ENCODE results near the gene ZNF853. TPM values are rescaled to one million over a fixed set of nuclear protein-coding genes. Genes with fewer than 3 reads are reported as not detected.

The ZNF853 gene
- polyA plus RNA-seq, 3 donors, result 0.15 TPM; not detected in 2

- Histone ChIP-seq H3K4me1 (ENCODE audit: control insufficient read depth in 1 of 2, insufficient read depth in 2 of 2, low read length in 2 of 2) (no peaks in the 10 kb centered on the region), H3K9me3 (replicated peaks in 1 of 2; ENCODE audit: control insufficient read depth in 1 of 2, insufficient read depth in 1 of 2, low read length in 2 of 2) (no peaks in the 10 kb centered on the region), H3K36me3 (replicated peaks in 1 of 2; ENCODE audit: control insufficient read depth in 1 of 2, insufficient read depth in 2 of 2, low read length in 2 of 2) (peaks cover 79 to 87% of the 10 kb centered on the region in 2 donors), H3K27me3 (ENCODE audit: control insufficient read depth in 2 of 2, insufficient read depth in 2 of 2, low read length in 2 of 2) (no peaks in the 10 kb centered on the region), H2AFZ (ENCODE audit: insufficient read depth, low read depth, low read length, poor library complexity, severe bottlenecking) (no peak overlapping the region), H3K4me3 (replicated peaks in 1 of 3; ENCODE audit: low read depth in 2 of 3, low read length in 3 of 3) (no peak overlapping the region), H3K9ac (ENCODE audit: insufficient read depth, low read length, poor library complexity, severe bottlenecking) (no peak overlapping the region), H3K27ac (ENCODE audit: low read depth in 1 of 2, low read length in 2 of 2) (no peak overlapping the region), H3K4me2 (replicated peaks; ENCODE audit: extremely low read depth, low read length, poor library complexity, severe bottlenecking) (no peak overlapping the region), H4K20me1 (ENCODE audit: insufficient read depth, low read length) (peaks cover 13% of the 10 kb centered on the region), H3K79me2 (ENCODE audit: insufficient read depth, low read length) (no peaks in the 10 kb centered on the region)
- 97% methylated on average over 13 of the region's 15 CpGs for WGBS (ENCODE audit: insufficient coverage)
- H3K4me1 Mint-ChIP-seq, result no peaks in the 10 kb centered on the region
- H3K27me3 Mint-ChIP-seq (ENCODE audit: low read depth in 3 of 3), result no peaks in the 10 kb centered on the region
- DNase-seq, result no peak
- peaks cover 0 to 2% (median 0%) of the 10 kb centered on the region in 7 donors for H3K9me3 Mint-ChIP-seq
- intact Hi-C loops (cut with micrococcal nuclease), result no loop called here
- H3K4me3 Mint-ChIP-seq, result no peak overlapping the region
- H3K27ac Mint-ChIP-seq, result no peak overlapping the region
- TF ChIP-seq CTCF (IDR thresholded peaks at IDR 0.05), result no peak
- H3K36me3 Mint-ChIP-seq, result peaks cover 75 to 97% of the 10 kb centered on the region in 2 donors
Measured at GRCh38 chr7:6600093-6600492, 15.3 kb upstream of the ZNF853 start.

- H3K4me3 Mint-ChIP-seq, result no peak overlapping the region
- no peaks in the 10 kb centered on the region for H3K4me1 ChIP-seq (ENCODE audit: control insufficient read depth in 1 of 2, insufficient read depth in 2 of 2, low read length in 2 of 2)
- TF ChIP-seq CTCF (IDR thresholded peaks at IDR 0.05), result no peak
- WGBS (ENCODE audit: insufficient coverage), result 100% methylated on average over 8 of the region's 10 CpGs
- no peaks in the 10 kb centered on the region for H3K79me2 ChIP-seq (ENCODE audit: insufficient read depth, low read length)
- no peaks in the 10 kb centered on the region for H3K27me3 ChIP-seq (ENCODE audit: control insufficient read depth in 2 of 2, insufficient read depth in 2 of 2, low read length in 2 of 2)
- H2AFZ ChIP-seq (ENCODE audit: insufficient read depth, low read depth, low read length, poor library complexity, severe bottlenecking), result no peak overlapping the region
- no peaks in the 10 kb centered on the region for H3K9me3 ChIP-seq (replicated peaks in 1 of 2; ENCODE audit: control insufficient read depth in 1 of 2, insufficient read depth in 1 of 2, low read length in 2 of 2)
- H3K9me3 Mint-ChIP-seq, result peaks cover 0 to 2% (median 0%) of the 10 kb centered on the region in 7 donors
- H3K27ac Mint-ChIP-seq, result peak overlapping the region in 1 of 7 donors; percentile 72
- intact Hi-C loops (cut with micrococcal nuclease), result no loop called here
- no peak overlapping the region for H3K4me2 ChIP-seq (replicated peaks; ENCODE audit: extremely low read depth, low read length, poor library complexity, severe bottlenecking)
- no peak for DNase-seq
- no peak overlapping the region for H3K9ac ChIP-seq (ENCODE audit: insufficient read depth, low read length, poor library complexity, severe bottlenecking)
- H3K4me3 ChIP-seq (replicated peaks in 1 of 3; ENCODE audit: low read depth in 2 of 3, low read length in 3 of 3), result no peak overlapping the region
- no peak overlapping the region for H3K27ac ChIP-seq (ENCODE audit: low read depth in 1 of 2, low read length in 2 of 2)
- H3K27me3 Mint-ChIP-seq (ENCODE audit: low read depth in 3 of 3), result no peaks in the 10 kb centered on the region
- H4K20me1 ChIP-seq (ENCODE audit: insufficient read depth, low read length), result peaks cover 13% of the 10 kb centered on the region
- H3K36me3 ChIP-seq (replicated peaks in 1 of 2; ENCODE audit: control insufficient read depth in 1 of 2, insufficient read depth in 2 of 2, low read length in 2 of 2), result peaks cover 61 to 79% of the 10 kb centered on the region in 2 donors
- H3K36me3 Mint-ChIP-seq, result peaks cover 54 to 88% of the 10 kb centered on the region in 2 donors
- H3K4me1 Mint-ChIP-seq, result no peaks in the 10 kb centered on the region
Measured at GRCh38 chr7:6604458-6604857, 11.0 kb upstream of the ZNF853 start.
